Anterior cingulate cortex (tissue), 58 donors: ENCODE results near the gene CDH23.

Experiments
- DNase-seq, 58 donors: peaks; one replicate each; lab custom pipeline; 2025; lab: John Stamatoyannopoulos, UW

Gene CDH23

DNA sequence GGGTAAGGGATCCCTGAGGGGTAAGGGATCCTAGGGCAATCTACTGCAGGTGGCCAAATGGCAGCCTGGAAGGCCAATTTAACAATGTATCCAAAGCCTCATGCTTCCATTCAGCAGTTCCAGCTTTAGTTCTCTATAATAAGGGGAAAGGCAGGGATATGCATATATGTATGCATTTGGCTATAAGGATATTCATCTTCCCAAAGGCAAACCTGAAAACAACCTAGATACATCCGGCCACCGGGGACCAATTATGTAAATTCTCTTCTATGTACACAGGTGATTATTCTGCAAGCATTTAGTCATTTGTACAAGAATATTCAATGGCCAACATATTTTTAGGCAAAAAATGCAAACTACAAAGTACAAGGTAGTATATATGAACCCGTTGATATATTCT lies 427.6 kb downstream of the CDH23 start:
- no peak for DNase-seq

DNA sequence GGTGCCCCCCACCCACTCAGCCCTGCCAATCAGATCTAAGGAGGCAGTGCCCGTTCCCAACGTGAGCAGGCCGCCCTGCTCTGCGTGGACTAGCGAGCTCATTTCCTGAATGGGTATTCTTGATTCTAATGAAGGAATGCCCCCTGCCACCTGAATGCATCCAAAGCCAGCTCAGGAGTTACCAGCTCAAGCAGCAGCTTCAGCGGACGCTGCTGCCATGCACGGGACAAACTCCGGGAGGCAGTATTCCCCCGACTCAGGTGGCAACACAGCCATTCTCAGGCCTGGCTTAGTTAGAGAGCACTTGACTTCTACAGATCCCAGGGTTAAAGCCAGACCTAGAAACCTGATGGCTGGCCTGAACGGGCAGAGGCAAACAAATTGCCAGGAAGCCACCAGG lies 428.5 kb downstream of the CDH23 start:
- DNase-seq: no peak

DNA sequence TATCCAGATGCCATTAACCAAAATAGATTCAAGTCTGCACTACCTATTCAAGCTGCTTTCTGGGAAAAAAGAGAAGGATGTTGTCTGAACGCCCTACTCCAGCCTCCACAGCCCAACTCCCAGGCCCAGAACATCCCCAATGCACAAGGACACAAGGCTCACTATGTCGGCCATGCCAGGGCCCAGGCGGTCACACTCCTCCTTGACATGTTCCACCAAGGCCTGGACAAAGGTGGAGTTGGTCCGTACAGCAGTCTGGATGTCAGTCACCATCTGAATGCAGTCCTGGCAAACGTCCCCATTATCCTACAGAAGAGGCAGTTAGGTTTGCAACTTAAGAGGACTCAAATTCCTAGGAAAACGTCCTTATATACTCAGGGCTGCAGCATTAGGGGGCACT lies 431.1 kb downstream of the CDH23 start:
- DNase-seq: no peak

DNA sequence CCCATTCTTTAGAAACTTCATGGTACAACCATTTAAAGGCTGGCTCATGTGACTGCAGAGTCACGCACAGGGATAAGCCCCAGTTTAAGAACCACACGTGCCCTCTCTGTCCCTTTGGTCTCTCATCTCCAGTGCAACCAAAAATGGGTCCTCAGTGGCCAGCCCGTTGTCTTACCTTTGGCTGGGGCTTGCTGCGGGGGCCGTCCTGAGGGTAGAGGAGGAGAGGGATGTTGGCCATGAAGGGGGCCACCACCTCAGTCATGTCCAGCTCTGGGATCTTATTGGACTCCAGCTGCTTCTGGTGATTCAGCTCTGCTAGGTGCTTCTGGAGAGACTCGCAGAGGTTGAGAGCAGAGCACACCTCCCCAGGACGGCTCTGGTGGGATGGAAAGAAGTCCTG lies 432.0 kb downstream of the CDH23 start:
- DNase-seq: no peak

DNA sequence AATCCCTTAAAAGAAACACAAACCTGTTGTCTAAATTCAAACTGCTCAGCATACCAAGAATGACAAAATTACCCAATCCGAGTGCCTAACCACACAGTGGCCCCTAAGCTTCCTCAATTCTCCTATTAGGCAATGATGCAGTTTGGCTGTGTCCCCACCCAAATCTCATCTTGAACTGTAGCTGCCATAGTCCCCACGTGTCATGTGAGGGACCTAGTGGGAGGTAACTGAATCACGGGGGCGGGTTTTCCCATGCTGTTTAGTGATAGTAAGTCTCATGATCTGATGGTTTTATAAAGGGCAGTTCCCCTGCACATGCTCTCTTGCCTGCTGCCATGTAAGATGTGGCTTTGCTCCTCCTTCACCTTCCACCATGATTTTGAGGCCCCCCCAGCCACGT lies 432.5 kb downstream of the CDH23 start:
- no peak for DNase-seq

DNA sequence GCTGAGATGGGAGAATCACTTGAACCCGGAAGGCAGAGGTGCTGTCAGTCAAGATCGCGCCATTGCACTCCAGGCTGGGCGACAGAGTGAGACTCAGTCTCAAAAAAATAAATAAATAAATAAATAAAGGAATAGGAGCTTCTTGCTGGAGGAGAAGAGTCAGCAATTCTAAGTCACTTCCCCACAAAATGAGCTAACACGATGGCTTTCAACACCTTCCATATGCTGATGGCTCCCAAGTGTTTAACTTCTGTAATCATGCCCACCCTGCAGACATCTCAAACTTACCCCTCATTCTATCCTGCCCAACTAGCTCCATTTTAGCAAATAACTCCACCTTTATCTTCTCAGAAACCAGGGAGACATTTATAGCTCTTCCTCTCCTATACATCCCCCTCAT lies 433.2 kb downstream of the CDH23 start:
- no peak for DNase-seq

DNA sequence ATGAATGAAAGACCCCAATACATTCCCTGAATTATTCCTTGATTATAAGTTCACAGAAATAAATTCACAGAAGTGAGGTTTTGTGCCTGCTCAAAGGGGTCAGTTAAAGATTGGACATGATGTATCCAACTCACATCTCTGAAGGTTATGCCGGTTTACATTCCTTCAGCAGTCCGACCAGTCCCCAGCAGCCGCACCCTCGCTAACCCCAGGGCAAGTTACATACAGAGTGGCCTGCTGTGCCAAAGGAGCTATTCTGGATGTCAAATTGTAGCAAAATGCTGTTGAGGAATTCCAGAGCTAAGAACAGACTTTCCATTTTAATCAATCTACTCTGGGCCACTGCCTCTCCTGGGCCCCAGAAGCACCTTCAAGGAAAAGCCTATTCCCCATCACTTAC lies 434.0 kb downstream of the CDH23 start:
- DNase-seq: no peak

DNA sequence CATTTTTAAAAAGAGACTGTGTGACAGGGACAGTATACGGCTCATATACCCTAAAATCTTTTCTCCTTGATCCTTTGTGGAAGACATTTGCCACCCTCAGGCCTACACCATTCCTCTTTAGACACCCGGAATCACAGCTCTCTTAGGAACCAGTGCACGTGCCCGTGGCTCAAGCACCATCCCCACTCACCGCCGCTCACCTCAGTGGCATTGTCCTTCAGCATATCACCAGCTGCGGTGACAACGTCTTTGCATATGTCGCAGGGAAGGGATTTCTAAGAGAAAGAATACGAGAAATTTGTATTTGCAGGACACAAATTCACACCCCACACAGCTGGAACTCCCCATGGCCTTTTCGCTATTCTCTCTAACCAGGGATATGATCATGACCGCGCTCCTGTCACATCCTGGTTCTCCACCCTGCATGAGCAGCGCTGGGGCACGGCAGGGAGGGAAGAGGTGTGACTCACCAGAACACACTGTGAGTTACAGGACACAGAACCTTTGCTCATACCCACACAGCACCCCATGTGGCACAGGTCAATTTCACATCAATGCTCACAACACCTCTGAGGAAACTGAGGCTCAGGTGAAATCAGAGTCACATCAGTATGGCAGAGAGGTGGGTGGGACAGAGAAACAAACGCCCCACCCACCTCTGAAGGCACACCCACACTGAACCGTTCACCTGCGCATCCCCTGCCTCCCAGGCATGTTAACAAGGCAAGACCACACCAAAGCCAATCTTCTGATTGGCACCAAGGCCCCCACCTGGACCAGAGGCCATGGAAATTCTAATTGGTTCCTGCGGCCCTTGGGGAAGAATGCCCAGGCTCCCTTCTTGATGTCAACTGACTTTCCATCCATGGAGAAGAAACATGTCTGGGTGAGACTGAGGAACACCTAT lies 435.2 kb downstream of the CDH23 start:
- no peak for DNase-seq

DNA sequence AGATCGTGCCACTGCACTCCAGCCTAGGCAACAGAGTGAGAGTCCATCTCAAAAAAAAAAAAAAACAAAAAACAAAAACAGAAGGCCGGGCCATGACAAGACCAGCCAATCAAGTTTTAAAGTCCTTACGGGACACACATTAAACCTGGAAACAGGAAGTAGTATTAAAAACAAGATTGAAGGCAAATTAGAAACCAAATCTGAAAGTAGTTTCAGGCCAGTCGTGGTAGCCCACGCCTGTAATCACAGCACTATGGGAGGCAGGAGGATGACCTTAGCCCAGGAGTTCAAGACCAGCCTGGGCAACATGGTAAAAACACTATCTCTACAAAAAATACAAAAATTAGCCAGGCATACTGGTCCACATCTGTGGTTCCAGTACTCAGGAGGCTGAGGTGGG lies 436.2 kb downstream of the CDH23 start:
- no peak for DNase-seq

DNA sequence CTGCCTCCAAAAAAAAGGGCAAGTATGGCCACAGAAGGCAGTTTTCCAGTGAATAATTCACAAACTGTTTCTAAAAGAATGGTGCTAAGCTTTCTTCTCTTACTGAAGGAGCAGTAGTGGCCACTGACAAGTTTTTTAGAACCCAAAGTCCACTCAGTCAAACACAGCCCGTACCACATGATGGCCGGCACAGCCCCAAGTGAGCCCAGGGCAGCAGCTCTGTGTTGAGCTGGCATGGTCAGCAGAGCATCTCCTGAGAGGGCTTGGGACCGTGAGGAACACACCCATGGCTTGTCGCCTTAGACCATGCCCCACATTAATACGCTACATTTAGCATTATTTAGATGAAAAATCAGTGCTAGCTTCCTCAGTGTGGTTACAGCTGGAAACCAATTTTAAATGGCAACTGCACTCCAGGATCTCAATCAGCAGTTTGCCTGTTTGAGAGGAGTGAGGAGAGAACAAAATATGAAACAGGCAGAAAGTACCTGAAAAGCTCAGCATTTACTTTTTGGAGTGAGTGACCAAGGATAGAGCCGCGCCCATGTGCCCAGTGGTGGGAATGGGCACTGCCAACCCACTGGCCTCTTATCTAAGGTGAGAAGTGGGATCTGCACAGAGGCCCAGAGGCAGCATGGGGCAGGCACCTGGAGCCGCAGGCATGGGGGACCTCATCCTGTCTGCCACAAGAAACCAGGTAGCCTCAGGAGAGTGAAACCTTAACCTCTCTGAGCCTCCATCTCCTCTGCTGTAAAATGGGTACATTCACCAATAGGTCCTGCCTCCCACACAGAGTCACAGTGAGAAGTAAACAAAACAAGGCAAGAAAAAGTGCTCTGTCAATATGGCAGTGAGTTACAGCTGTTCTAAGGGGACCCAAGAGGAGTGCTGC lies 437.0 kb downstream of the CDH23 start:
- DNase-seq: no peak

DNA sequence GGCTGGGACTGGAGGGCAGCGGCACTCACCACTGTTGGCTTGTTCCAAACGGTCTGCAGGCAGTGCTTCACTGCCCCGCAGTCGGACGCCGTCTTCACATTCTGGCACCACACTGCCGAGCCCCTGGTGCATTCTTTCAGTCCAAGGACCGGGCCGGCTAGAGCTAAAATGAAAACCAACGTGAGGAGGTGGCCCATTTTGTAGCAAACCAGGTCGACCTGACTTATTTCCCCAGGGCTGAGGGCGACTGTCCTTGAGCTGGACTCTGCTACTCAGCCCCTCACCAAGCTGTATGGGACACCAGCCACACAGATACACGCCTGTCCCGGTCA lies 437.6 kb downstream of the CDH23 start:
- DNase-seq: no peak

DNA sequence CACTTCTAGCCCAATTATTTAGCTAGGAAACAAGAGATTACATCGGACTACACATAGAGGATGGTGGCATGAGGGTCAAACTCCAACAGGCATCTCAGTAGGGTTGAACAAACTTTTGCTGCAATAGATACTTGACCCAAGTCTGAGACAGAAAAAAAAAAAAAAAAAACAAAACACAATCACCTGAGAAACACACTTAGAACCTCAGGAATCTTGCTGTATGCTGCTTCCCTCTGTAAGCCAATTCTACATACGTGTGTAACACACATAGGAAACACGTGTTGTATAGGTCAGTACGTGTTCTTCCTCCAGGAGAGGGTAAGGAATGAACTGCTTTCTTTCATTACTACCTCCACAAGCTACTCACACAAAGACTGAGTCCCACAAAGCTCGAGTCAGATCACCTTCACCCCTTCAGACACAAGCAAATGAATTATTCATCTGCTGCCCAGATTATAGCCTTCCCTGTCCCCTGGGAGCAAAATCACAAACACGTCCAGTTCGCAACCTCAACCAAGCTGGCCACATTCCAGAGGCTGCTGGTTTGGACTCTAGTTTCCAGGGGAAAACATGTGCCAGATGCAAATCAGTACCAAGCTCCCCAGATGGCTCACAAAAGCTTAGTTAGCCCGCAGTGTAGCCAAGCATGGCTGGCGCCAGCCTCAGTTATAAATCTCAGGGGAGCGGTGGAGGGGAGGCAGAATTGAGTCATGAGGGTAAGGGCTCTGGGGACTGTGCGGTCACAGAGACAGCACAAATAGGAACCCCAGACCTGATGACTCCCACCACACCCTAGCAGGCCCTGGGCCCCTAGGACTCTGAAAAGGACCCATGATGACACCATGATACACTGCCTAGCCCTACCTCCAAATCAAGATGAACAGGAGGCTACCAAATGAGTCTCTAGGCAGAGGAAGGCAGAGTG lies 439.2 kb downstream of the CDH23 start:
- peak in 55 of 58 donors; percentile 28 to 95 (median 80) for DNase-seq

DNA sequence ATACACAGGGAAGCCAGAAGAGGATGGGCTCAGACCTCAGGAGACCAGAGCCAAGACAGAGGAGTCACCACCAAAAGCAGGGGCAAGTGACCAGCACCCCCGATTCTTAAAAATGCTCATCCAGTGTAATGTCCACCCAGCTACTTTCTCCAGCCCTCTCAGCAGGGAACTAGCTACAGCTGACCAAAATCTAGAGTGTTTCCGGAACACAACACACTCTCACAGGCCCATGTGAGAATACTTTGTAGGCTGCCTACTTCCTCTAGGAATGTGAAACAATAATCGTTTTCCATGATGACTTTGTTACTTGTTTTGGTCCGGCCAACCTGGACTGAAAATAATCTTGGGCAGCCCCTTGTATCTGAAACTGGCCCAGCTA lies 439.9 kb downstream of the CDH23 start:
- no peak for DNase-seq

DNA sequence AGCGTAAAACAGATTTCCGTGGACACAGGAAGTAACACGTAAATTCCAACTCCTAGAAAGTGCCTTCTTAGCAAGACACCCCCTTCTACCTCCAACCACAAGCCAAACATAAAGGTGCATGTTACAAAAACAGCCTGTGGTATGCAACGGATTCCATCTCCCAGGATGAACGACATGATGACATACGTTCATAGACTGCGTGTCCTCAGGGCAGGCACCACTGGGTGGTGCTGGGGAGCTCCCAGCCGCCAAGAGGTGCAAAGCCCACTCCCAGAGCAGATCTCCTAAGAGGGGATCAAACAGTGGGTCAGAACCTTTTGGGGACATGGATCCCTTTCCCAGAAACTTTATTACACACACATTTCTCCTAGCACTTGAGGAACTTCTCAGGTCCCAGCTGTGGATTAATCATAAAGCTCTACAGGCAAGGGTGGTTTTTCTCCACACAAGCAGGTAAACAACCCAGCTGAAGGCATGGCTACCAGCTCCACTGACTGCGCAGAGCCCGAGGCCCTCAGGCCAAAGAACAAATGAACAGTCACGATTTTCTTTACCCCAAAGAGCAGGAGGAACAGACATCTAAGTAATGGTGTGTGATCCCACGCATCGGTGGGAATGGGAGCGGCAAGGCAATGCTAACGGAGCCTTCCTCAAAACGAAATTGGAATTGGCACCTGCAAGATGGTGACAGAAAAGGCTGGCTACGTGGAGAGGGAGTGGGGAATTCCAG lies 440.5 kb downstream of the CDH23 start:
- peak in 2 of 58 donors; percentile 23 to 24 for DNase-seq

DNA sequence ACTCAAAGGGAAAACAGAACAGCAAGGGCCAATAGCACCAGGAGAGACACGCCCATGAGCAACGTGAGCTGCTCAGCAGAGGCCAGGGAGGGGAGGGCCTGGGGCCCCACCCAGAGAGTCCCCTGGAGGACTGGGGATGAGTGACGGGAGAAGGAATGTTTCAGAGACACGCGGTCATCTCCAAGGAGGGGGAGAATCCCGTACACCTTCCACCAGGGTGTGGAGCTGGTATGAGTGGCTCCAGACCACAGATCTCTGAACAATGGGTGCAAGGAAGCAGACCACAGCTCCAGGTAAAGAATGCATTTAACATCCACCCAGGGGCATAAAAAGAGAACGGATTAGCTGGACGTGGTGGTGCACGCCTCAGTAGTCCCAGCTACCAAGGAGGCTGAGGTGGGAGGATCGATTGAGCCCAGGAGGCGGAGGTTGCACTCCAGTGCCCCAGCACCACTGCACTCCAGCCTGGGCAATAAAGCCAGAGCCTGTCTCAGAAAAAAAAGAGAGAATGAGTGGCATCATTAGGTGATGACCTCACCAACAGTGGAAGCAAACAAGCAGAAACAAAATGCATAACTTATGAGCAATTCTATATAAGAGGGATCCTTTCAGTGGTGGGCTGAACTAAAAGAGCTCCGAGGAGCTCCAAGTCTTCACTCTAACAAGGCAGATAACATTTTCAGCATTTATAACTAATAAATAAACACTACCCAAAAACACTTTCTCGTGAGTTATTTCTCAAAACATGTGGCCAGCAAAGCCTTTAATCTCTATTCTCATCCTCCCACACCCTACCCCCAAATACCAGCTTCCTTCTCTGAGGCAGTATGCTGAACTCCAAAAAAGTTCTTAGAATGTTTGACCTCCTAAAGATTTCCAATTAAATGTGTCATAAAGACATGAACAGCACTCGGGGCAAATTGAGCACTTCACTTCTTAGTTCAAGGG lies 441.8 kb downstream of the CDH23 start:
- DNase-seq: no peak

DNA sequence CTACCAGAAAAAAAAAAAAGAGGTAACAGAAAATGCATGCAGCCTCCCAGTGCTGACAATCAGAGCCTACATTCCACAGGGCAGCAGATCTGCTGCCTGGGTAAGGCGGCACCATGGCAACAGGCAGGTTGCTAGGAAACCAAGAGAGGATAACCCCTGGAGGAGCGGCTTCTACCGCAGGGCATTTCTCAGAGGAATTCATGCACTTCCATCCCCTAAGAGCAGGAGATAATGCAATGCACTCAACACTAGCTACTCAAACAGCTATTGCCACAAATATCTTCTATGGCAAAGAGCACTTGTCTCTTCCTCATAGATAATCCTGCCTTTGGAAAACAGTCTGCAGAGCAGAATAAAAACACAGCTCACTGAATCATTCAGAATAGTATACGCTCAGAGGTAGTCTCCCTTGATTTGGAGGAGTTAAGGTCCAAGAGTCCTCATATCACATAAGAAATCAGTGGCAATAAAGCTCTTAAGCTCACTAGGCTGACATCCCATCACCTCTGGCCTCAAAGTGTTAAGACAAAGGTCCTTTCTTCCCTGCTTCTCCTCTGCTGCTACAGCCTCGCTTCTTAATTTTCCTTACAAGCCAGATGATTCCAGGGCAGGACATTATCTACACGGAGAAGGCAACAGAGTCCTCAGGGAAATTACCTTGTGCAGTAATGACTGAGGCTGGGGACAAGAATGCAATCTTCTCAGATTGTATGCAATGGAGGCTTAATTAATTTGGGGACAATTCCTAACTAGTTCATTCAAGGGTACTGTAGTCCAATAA lies 443.6 kb downstream of the CDH23 start:
- peak in 53 of 58 donors; percentile 22 to 91 (median 74) for DNase-seq

DNA sequence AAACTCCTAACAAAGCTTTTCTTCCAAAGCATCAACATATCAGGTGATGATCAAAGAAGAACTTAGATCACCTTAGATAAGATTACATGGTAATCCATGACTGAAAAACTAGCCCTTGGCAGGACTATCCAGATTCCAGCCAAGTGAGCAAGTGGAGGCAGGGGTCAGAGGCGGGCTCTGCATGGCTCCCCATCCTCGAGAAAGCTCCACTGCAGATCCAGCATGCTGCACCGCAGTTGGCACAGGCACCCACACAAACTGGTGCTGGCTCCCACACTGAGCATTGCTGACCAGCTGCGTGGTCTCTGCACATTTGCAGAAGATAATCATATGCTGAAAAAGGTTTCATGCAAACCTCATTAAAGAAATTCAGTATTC lies 444.2 kb downstream of the CDH23 start:
- peak in 17 of 58 donors; percentile 14 to 67 (median 37) for DNase-seq

DNA sequence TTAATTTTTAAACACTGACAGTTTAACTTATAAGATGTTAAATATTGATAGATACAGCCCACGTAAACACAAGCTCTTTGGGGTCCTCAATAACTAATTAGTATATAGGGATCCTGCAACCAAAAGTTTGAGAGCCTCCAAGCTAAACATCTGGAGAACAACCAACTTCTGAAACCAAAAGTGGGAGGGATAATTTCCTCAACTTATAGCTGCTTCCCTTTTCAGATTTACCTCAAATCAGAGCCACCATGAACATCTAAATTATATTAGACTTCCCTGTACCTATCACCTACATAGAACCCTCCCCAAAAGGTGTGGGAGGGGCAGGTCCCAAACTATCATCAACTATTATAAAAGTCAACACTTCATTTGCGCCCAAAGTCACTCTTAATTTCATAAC lies 445.7 kb downstream of the CDH23 start:
- no peak for DNase-seq
